Measurements from ENCODE around the gene TFAP2E.

Gene TFAP2E

GRCh38 chr1:35556484-35557117 is 16.5 kb upstream of the TFAP2E start:
- TF ChIP-seq CREB1 (IDR thresholded peaks at IDR 0.05; ENCODE audit: low read depth) (no peak), MAX (IDR thresholded peaks at IDR 0.05) (no peak), RAD21 (IDR thresholded peaks at IDR 0.05; ENCODE audit: low read depth) (0 out of 2 replicates have a peak, but pooled peaks have one; percentile 5), REST (IDR thresholded peaks at IDR 0.05; ENCODE audit: low read depth) (no peak)

- TF ChIP-seq REST (IDR thresholded peaks at IDR 0.05; ENCODE audit: low read depth) (peak; percentile 66), EP300 (IDR thresholded peaks at IDR 0.05; ENCODE audit: borderline replicate concordance) (no peak), ZBTB7A (IDR thresholded peaks at IDR 0.05; ENCODE audit: low read depth) (peak; percentile 43; the same call in 1 of the 2 replicates), TEAD4 (IDR thresholded peaks at IDR 0.05) (no peak), TAF1 (IDR thresholded peaks at IDR 0.05; ENCODE audit: low read depth) (0 out of 2 replicates have a peak, but pooled peaks have one; percentile 7), USF1 (IDR thresholded peaks at IDR 0.05) (no peak), NFIC (IDR thresholded peaks at IDR 0.05) (no peak; the same call in 1 of the 2 replicates), TCF12 (IDR thresholded peaks at IDR 0.05; ENCODE audit: low read depth) (peak; percentile 57)
Observed at GRCh38 chr1:35557118-35557610, 15.9 kb upstream of the TFAP2E start, which contains the start of gene KIAA0319L. Gene KIAA0319L (minus strand): TSS chr1:35557403. CDS start chr1:35554491, 2,912 bp downstream.

GRCh38 chr1:35557611-35558373 is 15.3 kb upstream of the TFAP2E start, which contains the start of gene NCDN:
Gene NCDN (plus strand): TSS chr1:35557799. CDS start chr1:35558191, 392 bp downstream.
- TF ChIP-seq ZBTB7A (IDR thresholded peaks at IDR 0.05; ENCODE audit: low read depth): 0 out of 2 replicates have a peak, but pooled peaks have one; percentile 14
- no peak for TF ChIP-seq NFIC (IDR thresholded peaks at IDR 0.05)
- TF ChIP-seq CREB1 (IDR thresholded peaks at IDR 0.05; ENCODE audit: low read depth): peak; percentile 50; the same call in 1 of the 2 replicates
- TF ChIP-seq TCF12 (IDR thresholded peaks at IDR 0.05; ENCODE audit: low read depth): 0 out of 2 replicates have a peak, but pooled peaks have one; percentile 20
- no peak for TF ChIP-seq REST (IDR thresholded peaks at IDR 0.05; ENCODE audit: low read depth)
- TF ChIP-seq MAX (IDR thresholded peaks at IDR 0.05): peak; percentile 71; the same call in 1 of the 2 replicates
- no peak for TF ChIP-seq RAD21 (IDR thresholded peaks at IDR 0.05; ENCODE audit: low read depth)
- peak; percentile 100 for TF ChIP-seq EGR1 (IDR thresholded peaks at IDR 0.05)
- TF ChIP-seq EP300 (IDR thresholded peaks at IDR 0.05; ENCODE audit: borderline replicate concordance): 0 out of 2 replicates have a peak, but pooled peaks have one; percentile 8
- no peak for TF ChIP-seq TEAD4 (IDR thresholded peaks at IDR 0.05)
- TF ChIP-seq YY1 (IDR thresholded peaks at IDR 0.05; ENCODE audit: low read depth): peak; percentile 100
- TF ChIP-seq TAF1 (IDR thresholded peaks at IDR 0.05; ENCODE audit: low read depth): 0 out of 2 replicates have a peak, but pooled peaks have one; percentile 31

GRCh38 chr1:35558374-35559316 is 14.5 kb upstream of the TFAP2E start:
- no peak for TF ChIP-seq YY1 (IDR thresholded peaks at IDR 0.05; ENCODE audit: low read depth)
- TF ChIP-seq RAD21 (IDR thresholded peaks at IDR 0.05; ENCODE audit: low read depth): no peak
- TF ChIP-seq EP300 (IDR thresholded peaks at IDR 0.05; ENCODE audit: borderline replicate concordance): no peak
- TF ChIP-seq TCF12 (IDR thresholded peaks at IDR 0.05; ENCODE audit: low read depth): no peak
- 0 out of 2 replicates have a peak, but pooled peaks have one; percentile 10 for TF ChIP-seq ZBTB7A (IDR thresholded peaks at IDR 0.05; ENCODE audit: low read depth)

Measured in Ishikawa (cell line).